HEK293 (cell line): ENCODE measurements around the gene CLINT1.

ENCODE experiments used
- CTCF ChIA-PET: fragments of 350-600 bp; formaldehyde crosslinking; extraction: SDS; loops from one replicate; lab custom pipeline; 2021; ENCODE audit warnings: antibody characterized with exemption; lab: Yijun Ruan, JAX
- POLR2A ChIA-PET: fragments of 300-600 bp; formaldehyde crosslinking; extraction: SDS; loops from one replicate; lab custom pipeline; 2020; ENCODE audit warnings: antibody characterized with exemption, inconsistent platforms; lab: Yijun Ruan, JAX
- H3K27ac ChIP-seq: fragments of 200-500 bp; sonication (Bioruptor generic); 2 replicates; pipeline ENCODE4 v1.5.1; 2014; ENCODE audit warnings: low read depth, low read length, control low read depth, inconsistent platforms; ENCODE audit errors: extremely low read depth
- H3K36me3 ChIP-seq, 2 experiments: fragments of 200-500 bp in 1 of 2; sonication (Bioruptor generic) in 1 of 2; 1 replicate in 1 of 2; 2 replicates in 1 of 2; pipeline ENCODE4 v1.5.1; 2014 to 2017; ENCODE audit warnings: inconsistent platforms in 2 of 2, low read length in 2 of 2; ENCODE audit not compliant: control insufficient read depth in 2 of 2, insufficient read depth in 1 of 2
- H3K4me1 ChIP-seq: fragments of 200-500 bp; sonication (Bioruptor generic); 2 replicates; pipeline ENCODE4 v1.5.1; 2014; ENCODE audit warnings: mild to moderate bottlenecking, low read length, inconsistent platforms; ENCODE audit not compliant: control insufficient read depth, insufficient read depth
- H3K4me3 ChIP-seq: 2 replicates; pipeline ENCODE4 v1.5.1; 2011; ENCODE audit warnings: low read depth, mild to moderate bottlenecking, control low read depth, low read length, moderate library complexity
- H3K9me3 ChIP-seq: fragments of 200-500 bp; sonication (Bioruptor generic); 2 replicates; pipeline ENCODE4 v1.5.1; 2014; ENCODE audit warnings: low read depth, low read length, inconsistent platforms; ENCODE audit not compliant: control insufficient read depth, insufficient read depth
- GLI2 ChIP-seq: fragments of 450-650 bp; formaldehyde crosslinking; IDR thresholded peaks from 2 replicates; pipeline ENCODE4; 2017; ENCODE audit warnings: missing biosample characterization, missing genetic modification characterization, low read depth, borderline replicate concordance
- KLF8 ChIP-seq: fragments of 450-650 bp; formaldehyde crosslinking; IDR thresholded peaks from 2 replicates; pipeline ENCODE4 v1.5.1; 2016; ENCODE audit warnings: missing biosample characterization, missing genetic modification characterization
- PRDM1 ChIP-seq: fragments of 450-650 bp; formaldehyde crosslinking; IDR thresholded peaks from 2 replicates; pipeline ENCODE4; 2016; ENCODE audit warnings: missing biosample characterization, missing genetic modification characterization
- SP7 ChIP-seq: fragments of 450-650 bp; formaldehyde crosslinking; IDR thresholded peaks from 2 replicates; pipeline ENCODE4 v1.5.1; 2016; ENCODE audit warnings: missing biosample characterization, missing genetic modification characterization
- ZBTB17 ChIP-seq: fragments of 450-650 bp; formaldehyde crosslinking; IDR thresholded peaks from 2 replicates; pipeline ENCODE4 v1.5.1; 2016; ENCODE audit warnings: missing biosample characterization, missing genetic modification characterization
- ZBTB21 ChIP-seq: fragments of 450-650 bp; formaldehyde crosslinking; IDR thresholded peaks from 2 replicates; pipeline ENCODE4 v1.5.1; 2017; ENCODE audit warnings: missing biosample characterization, missing genetic modification characterization
- ZBTB44 ChIP-seq: fragments of 450-650 bp; IDR thresholded peaks from 2 replicates; pipeline ENCODE4 v1.5.1; 2018; ENCODE audit warnings: missing biosample characterization, mild to moderate bottlenecking, missing genetic modification characterization
- ZBTB7A ChIP-seq: fragments of 450-650 bp; formaldehyde crosslinking; IDR thresholded peaks from 2 replicates; pipeline ENCODE4 v1.5.1; 2016; ENCODE audit warnings: low read depth, missing biosample characterization, missing genetic modification characterization
- ZFP41 ChIP-seq: fragments of 450-650 bp; formaldehyde crosslinking; IDR thresholded peaks from 2 replicates; pipeline ENCODE4 v1.5.1; 2016; ENCODE audit warnings: missing biosample characterization, missing genetic modification characterization, borderline replicate concordance
- ZNF112 ChIP-seq: fragments of 450-650 bp; formaldehyde crosslinking; IDR thresholded peaks from 2 replicates; pipeline ENCODE4 v1.5.0; 2017; ENCODE audit warnings: missing biosample characterization, missing genetic modification characterization
- ZNF16 ChIP-seq: fragments of 450-650 bp; formaldehyde crosslinking; IDR thresholded peaks from 2 replicates; pipeline ENCODE4 v1.5.1; 2016; ENCODE audit warnings: low read depth, missing biosample characterization, missing genetic modification characterization
- ZNF184 ChIP-seq: fragments of 450-650 bp; IDR thresholded peaks from 2 replicates; pipeline ENCODE4 v1.5.1; 2018; ENCODE audit warnings: missing biosample characterization, mild to moderate bottlenecking, missing genetic modification characterization
- ZNF292 ChIP-seq: fragments of 450-650 bp; formaldehyde crosslinking; IDR thresholded peaks from 2 replicates; pipeline ENCODE4 v1.5.1; 2016; ENCODE audit warnings: low read depth, missing biosample characterization, missing genetic modification characterization, borderline replicate concordance
- ZNF335 ChIP-seq: fragments of 450-650 bp; formaldehyde crosslinking; conservative IDR thresholded peaks from 2 replicates; pipeline ENCODE4 v1.5.1; 2016; ENCODE audit warnings: missing biosample characterization, missing genetic modification characterization
- ZNF362 ChIP-seq: fragments of 450-650 bp; formaldehyde crosslinking; IDR thresholded peaks from 2 replicates; pipeline ENCODE4 v1.5.1; 2016; ENCODE audit warnings: missing biosample characterization, missing genetic modification characterization
- ZNF571 ChIP-seq: fragments of 450-650 bp; formaldehyde crosslinking; IDR thresholded peaks from 2 replicates; pipeline ENCODE4 v1.5.0; 2017; ENCODE audit warnings: missing biosample characterization, missing genetic modification characterization
- ZNF621 ChIP-seq: fragments of 450-650 bp; formaldehyde crosslinking; IDR thresholded peaks from 2 replicates; pipeline ENCODE4 v1.5.1; 2017; ENCODE audit warnings: missing biosample characterization, missing genetic modification characterization
- ZNF629 ChIP-seq: fragments of 450-650 bp; formaldehyde crosslinking; IDR thresholded peaks from 2 replicates; pipeline ENCODE4 v1.5.1; 2017; ENCODE audit warnings: missing biosample characterization, missing genetic modification characterization
- ZNF654 ChIP-seq: fragments of 450-650 bp; formaldehyde crosslinking; IDR thresholded peaks from 2 replicates; pipeline ENCODE4 v1.5.1; 2016; ENCODE audit warnings: low read depth, missing biosample characterization, missing genetic modification characterization
- ZNF660 ChIP-seq: fragments of 450-650 bp; IDR thresholded peaks from 2 replicates; pipeline ENCODE4 v1.5.1; 2018; ENCODE audit warnings: missing biosample characterization, mild to moderate bottlenecking, missing genetic modification characterization
- ZNF76 ChIP-seq: fragments of 450-650 bp; formaldehyde crosslinking; IDR thresholded peaks from 2 replicates; pipeline ENCODE4; 2016; ENCODE audit warnings: low read depth, missing biosample characterization, missing genetic modification characterization, borderline replicate concordance
- ZSCAN23 ChIP-seq: fragments of 450-650 bp; formaldehyde crosslinking; IDR thresholded peaks from 2 replicates; pipeline ENCODE4 v1.5.1; 2016; ENCODE audit warnings: missing biosample characterization, missing genetic modification characterization
- TF ChIP-seq, protein P1 (sequence below): fragments of 450-650 bp; formaldehyde crosslinking; IDR thresholded peaks from 2 replicates; pipeline ENCODE4 v1.5.1; 2016; ENCODE audit warnings: missing biosample characterization, missing genetic modification characterization
- TF ChIP-seq, protein P2 (sequence below): fragments of 450-650 bp; formaldehyde crosslinking; IDR thresholded peaks from 2 replicates; pipeline ENCODE4 v1.5.1; 2017; ENCODE audit warnings: missing biosample characterization, missing genetic modification characterization
- TF ChIP-seq, protein P3 (sequence below): fragments of 450-650 bp; formaldehyde crosslinking; IDR thresholded peaks from 2 replicates; pipeline ENCODE4 v1.5.1; 2016; ENCODE audit warnings: missing biosample characterization, missing genetic modification characterization
- TF ChIP-seq, protein P4 (sequence below): fragments of 450-650 bp; IDR thresholded peaks from 2 replicates; pipeline ENCODE4 v1.5.1; 2018; ENCODE audit warnings: missing biosample characterization, missing genetic modification characterization

The CLINT1 gene

DNA sequence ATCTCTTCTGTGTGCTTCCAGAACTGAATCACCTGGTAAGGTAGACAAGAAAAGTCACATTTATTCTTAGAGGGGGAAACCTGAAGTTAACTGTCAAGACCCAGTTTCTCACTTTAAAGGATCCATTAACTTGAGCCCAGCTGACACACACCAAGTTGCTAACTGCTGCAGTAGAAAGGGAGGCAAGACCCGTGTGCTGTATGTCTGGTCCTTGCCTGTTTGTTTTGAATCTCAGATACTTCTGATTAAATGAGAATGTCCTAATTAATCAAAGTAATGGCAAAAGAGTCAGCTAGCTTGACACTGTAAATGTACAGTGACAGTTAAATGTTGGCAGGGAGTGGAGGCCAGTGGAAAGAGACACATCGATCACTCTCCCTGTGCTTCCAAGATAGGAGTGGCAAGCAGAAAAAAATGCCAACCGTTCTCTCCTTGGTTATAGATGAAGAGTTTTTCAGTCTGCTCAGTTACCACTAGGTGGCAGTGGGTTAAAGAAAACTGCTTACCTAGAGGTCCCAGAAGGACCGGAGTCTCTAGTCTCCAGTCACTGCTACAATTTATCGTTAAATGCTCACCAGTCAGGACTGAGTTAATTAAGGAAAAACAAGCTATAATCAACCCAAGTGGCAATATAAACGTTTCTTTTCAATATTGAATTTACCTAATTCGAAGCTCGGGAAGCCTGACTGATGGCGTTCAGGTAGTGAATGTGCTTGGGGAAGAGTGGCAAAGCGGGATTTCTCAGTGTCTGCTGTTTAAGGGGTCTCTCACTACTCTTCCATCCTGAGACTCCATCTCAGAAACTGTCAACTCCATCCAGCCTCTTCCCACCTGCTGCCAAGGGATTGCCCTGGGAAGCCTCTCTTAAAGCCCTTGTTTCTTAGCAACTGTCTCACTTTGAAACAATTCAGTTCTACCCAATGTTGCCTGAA is 97.0 kb downstream of the CLINT1 start:
- Histone ChIP-seq H3K4me1 (no peaks in the 10 kb centered on the region), H3K9me3 (no peaks in the 10 kb centered on the region), H3K4me3 (no peak overlapping the region), H3K27ac (no peak overlapping the region), H3K36me3 (peaks cover 7 to 20% of the 10 kb centered on the region in 2 experiments)
- ChIA-PET CTCF (interaction anchor here (0.5 to 3.6 kb wide), 50 partner anchors 8 to 1455 kb away, joined by 3 to 16 read pairs (median 4); partner anchors contain the start of gene LSM11), POLR2A (no interaction called here)
- no peak for TF ChIP-seq ZNF76
- 0 out of 2 replicates have a peak, but pooled peaks have one; percentile 53 for TF ChIP-seq ZNF660 (tag by site-specific recombination)
- 0 out of 2 replicates have a peak, but pooled peaks have one; percentile 26 for TF ChIP-seq PRDM1 (tag by site-specific recombination)
- no peak for TF ChIP-seq ZBTB7A (tag by site-specific recombination)
- TF ChIP-seq ZBTB44 (tag by site-specific recombination): no peak
- no peak for TF ChIP-seq ZNF571 (tag by site-specific recombination)
- TF ChIP-seq KLF8 (tag by site-specific recombination): no peak
- peak; percentile 59; the same call in 1 of the 2 replicates for TF ChIP-seq ZNF362
- TF ChIP-seq, protein P1, sequence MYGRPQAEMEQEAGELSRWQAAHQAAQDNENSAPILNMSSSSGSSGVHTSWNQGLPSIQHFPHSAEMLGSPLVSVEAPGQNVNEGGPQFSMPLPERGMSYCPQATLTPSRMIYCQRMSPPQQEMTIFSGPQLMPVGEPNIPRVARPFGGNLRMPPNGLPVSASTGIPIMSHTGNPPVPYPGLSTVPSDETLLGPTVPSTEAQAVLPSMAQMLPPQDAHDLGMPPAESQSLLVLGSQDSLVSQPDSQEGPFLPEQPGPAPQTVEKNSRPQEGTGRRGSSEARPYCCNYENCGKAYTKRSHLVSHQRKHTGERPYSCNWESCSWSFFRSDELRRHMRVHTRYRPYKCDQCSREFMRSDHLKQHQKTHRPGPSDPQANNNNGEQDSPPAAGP (tag by site-specific recombination): no peak
- TF ChIP-seq ZNF654: peak; percentile 86
- peak; percentile 68 for TF ChIP-seq ZNF335 (tag by site-specific recombination)
- no peak for TF ChIP-seq ZNF16 (tag by site-specific recombination)
- TF ChIP-seq, protein P2, sequence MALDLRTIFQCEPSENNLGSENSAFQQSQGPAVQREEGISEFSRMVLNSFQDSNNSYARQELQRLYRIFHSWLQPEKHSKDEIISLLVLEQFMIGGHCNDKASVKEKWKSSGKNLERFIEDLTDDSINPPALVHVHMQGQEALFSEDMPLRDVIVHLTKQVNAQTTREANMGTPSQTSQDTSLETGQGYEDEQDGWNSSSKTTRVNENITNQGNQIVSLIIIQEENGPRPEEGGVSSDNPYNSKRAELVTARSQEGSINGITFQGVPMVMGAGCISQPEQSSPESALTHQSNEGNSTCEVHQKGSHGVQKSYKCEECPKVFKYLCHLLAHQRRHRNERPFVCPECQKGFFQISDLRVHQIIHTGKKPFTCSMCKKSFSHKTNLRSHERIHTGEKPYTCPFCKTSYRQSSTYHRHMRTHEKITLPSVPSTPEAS (tag by site-specific recombination): no peak
- no peak for TF ChIP-seq ZSCAN23 (tag by site-specific recombination)
- no peak for TF ChIP-seq ZNF629
- no peak for TF ChIP-seq SP7
- no peak for TF ChIP-seq ZNF292 (tag by site-specific recombination)
- peak; percentile 76 for TF ChIP-seq ZBTB17 (tag by site-specific recombination)
- TF ChIP-seq ZNF184 (tag by site-specific recombination): no peak

- Histone ChIP-seq H3K4me3 (no peak overlapping the region), H3K36me3 (peaks cover 24 to 43% of the 10 kb centered on the region in 2 experiments), H3K9me3 (no peaks in the 10 kb centered on the region), H3K4me1 (no peaks in the 10 kb centered on the region), H3K27ac (no peak overlapping the region)
- ChIA-PET POLR2A (no interaction called here), CTCF (interaction anchor here (0.7 to 1.6 kb wide), 4 partner anchors 10 to 317 kb away, joined by 3 to 4 read pairs (median 3); partner anchors contain the start of gene LSM11)
- TF ChIP-seq ZNF76 (no peak), ZNF112 (tag by site-specific recombination) (no peak), ZFP41 (tag by site-specific recombination) (no peak), ZNF654 (no peak), ZBTB21 (tag by site-specific recombination) (no peak), GLI2 (tag by site-specific recombination) (no peak), ZNF184 (tag by site-specific recombination) (no peak), ZNF621 (tag by site-specific recombination) (no peak)
- TF ChIP-seq, protein P3, sequence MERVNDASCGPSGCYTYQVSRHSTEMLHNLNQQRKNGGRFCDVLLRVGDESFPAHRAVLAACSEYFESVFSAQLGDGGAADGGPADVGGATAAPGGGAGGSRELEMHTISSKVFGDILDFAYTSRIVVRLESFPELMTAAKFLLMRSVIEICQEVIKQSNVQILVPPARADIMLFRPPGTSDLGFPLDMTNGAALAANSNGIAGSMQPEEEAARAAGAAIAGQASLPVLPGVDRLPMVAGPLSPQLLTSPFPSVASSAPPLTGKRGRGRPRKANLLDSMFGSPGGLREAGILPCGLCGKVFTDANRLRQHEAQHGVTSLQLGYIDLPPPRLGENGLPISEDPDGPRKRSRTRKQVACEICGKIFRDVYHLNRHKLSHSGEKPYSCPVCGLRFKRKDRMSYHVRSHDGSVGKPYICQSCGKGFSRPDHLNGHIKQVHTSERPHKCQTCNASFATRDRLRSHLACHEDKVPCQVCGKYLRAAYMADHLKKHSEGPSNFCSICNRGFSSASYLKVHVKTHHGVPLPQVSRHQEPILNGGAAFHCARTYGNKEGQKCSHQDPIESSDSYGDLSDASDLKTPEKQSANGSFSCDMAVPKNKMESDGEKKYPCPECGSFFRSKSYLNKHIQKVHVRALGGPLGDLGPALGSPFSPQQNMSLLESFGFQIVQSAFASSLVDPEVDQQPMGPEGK (tag by site-specific recombination): no peak
- TF ChIP-seq, protein P4, sequence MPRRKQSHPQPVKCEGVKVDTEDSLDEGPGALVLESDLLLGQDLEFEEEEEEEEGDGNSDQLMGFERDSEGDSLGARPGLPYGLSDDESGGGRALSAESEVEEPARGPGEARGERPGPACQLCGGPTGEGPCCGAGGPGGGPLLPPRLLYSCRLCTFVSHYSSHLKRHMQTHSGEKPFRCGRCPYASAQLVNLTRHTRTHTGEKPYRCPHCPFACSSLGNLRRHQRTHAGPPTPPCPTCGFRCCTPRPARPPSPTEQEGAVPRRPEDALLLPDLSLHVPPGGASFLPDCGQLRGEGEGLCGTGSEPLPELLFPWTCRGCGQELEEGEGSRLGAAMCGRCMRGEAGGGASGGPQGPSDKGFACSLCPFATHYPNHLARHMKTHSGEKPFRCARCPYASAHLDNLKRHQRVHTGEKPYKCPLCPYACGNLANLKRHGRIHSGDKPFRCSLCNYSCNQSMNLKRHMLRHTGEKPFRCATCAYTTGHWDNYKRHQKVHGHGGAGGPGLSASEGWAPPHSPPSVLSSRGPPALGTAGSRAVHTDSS (tag by site-specific recombination): no peak
These were observed 100.2 kb downstream of the CLINT1 start for GRCh38 chr5:157758706-157759105.
